Karpas-422 (cell line): ENCODE measurements around the gene RPL37. TPM values are rescaled to one million over a fixed set of nuclear protein-coding genes. Genes with fewer than 3 reads are reported as not detected.
A peak's percentile ranks its signal among the peaks of the same experiment; 100 is the strongest.

ENCODE experiments used
- DNase-seq: peaks from one replicate; pipeline ENCODE4 v3.0.0-alpha.2; 2015
- H2AFZ ChIP-seq: fragments of 200-600 bp; sonication (generic); 2 replicates; pipeline ENCODE4 v1.6.1; 2014; ENCODE audit warnings: antibody characterized with exemption, low read length, mixed read lengths
- H3K27ac ChIP-seq: fragments of 200-600 bp; sonication (generic); 2 replicates; pipeline ENCODE4 v1.5.1; 2014; ENCODE audit warnings: mild to moderate bottlenecking, low read length, moderate library complexity
- H3K27me3 ChIP-seq: fragments of 200-600 bp; sonication (generic); 2 replicates; pipeline ENCODE4 v1.6.1; 2014; ENCODE audit warnings: low read length, mixed read lengths
- H3K36me3 ChIP-seq: fragments of 200-600 bp; sonication (generic); 2 replicates; pipeline ENCODE4 v1.6.1; 2014; ENCODE audit warnings: low read length, mixed read lengths; ENCODE audit not compliant: insufficient read depth
- H3K4me1 ChIP-seq: fragments of 200-600 bp; sonication (generic); 2 replicates; pipeline ENCODE4 v1.6.1; 2014; ENCODE audit warnings: mild to moderate bottlenecking, low read length, mixed read lengths
- H3K4me2 ChIP-seq: fragments of 200-600 bp; sonication (generic); 2 replicates; pipeline ENCODE4 v1.6.1; 2014; ENCODE audit warnings: low read length, low read depth, mild to moderate bottlenecking; ENCODE audit not compliant: poor library complexity, severe bottlenecking
- H3K4me3 ChIP-seq: fragments of 200-600 bp; sonication (generic); 2 replicates; pipeline ENCODE4 v1.5.1; 2014; ENCODE audit warnings: mild to moderate bottlenecking, antibody characterized with exemption, low read length, mixed read lengths
- H3K79me2 ChIP-seq: fragments of 200-600 bp; sonication (generic); 2 replicates; pipeline ENCODE4 v1.6.1; 2014; ENCODE audit warnings: mild to moderate bottlenecking, low read length, mixed read lengths
- H3K9ac ChIP-seq: fragments of 200-600 bp; sonication (generic); 2 replicates; pipeline ENCODE4 v1.6.0; 2014; ENCODE audit warnings: low read length
- H3K9me2 ChIP-seq: fragments of 200-600 bp; sonication (generic), shearing (Covaris generic); replicated peaks from 2 replicates; pipeline ENCODE4 v1.6.0; 2014; ENCODE audit warnings: mild to moderate bottlenecking, low read length, moderate library complexity; ENCODE audit not compliant: insufficient read depth
- H3K9me3 ChIP-seq: fragments of 300-700, 200-600 bp; sonication (generic); 2 replicates; pipeline ENCODE4 v1.6.1; 2014; ENCODE audit warnings: low read length, mixed read lengths
- H4K20me1 ChIP-seq: fragments of 200-600 bp; sonication (generic); 2 replicates; pipeline ENCODE4 v1.6.1; 2014; ENCODE audit warnings: mild to moderate bottlenecking, antibody characterized with exemption, low read length, low read depth; ENCODE audit not compliant: insufficient read depth
- total RNA-seq: library from RNA; depleted of rRNA; stranded (reverse); fragments of >200 nt; shearing (Covaris generic); gene quantifications from 2 replicates; pipeline ENCODE4 v1.2.3, GENCODE V29; 2014; ENCODE audit warnings: low replicate concordance

RPL37 gene
- total RNA-seq, 1 experiment from 2014 or later: 3,939 TPM

GRCh38 chr5:40813698-40814281 is 21.2 kb downstream of the RPL37 start:
- H3K36me3 ChIP-seq: no peaks in the 10 kb centered on the region
- no peak overlapping the region for H2AFZ ChIP-seq
- no peak overlapping the region for H3K27ac ChIP-seq
- H3K79me2 ChIP-seq: no peaks in the 10 kb centered on the region
- H3K9ac ChIP-seq: no peak overlapping the region
- no peaks in the 10 kb centered on the region for H3K9me2 ChIP-seq
- H3K4me3 ChIP-seq: no peak overlapping the region
- no peaks in the 10 kb centered on the region for H3K9me3 ChIP-seq
- no peaks in the 10 kb centered on the region for H3K27me3 ChIP-seq
- H3K4me2 ChIP-seq: no peak overlapping the region
- H3K4me1 ChIP-seq: no peaks in the 10 kb centered on the region
- H4K20me1 ChIP-seq: no peaks in the 10 kb centered on the region
- DNase-seq: no peak

GRCh38 chr5:40812125-40812524 is 22.9 kb downstream of the RPL37 start:
- Histone ChIP-seq H3K9me2 (no peaks in the 10 kb centered on the region), H3K9ac (no peak overlapping the region), H3K4me3 (no peak overlapping the region), H3K4me1 (no peaks in the 10 kb centered on the region), H3K4me2 (no peak overlapping the region), H3K79me2 (no peaks in the 10 kb centered on the region), H2AFZ (no peak overlapping the region), H3K27me3 (no peaks in the 10 kb centered on the region), H3K36me3 (no peaks in the 10 kb centered on the region), H3K9me3 (no peaks in the 10 kb centered on the region), H3K27ac (no peak overlapping the region), H4K20me1 (no peaks in the 10 kb centered on the region)
- DNase-seq: no peak

DNA sequence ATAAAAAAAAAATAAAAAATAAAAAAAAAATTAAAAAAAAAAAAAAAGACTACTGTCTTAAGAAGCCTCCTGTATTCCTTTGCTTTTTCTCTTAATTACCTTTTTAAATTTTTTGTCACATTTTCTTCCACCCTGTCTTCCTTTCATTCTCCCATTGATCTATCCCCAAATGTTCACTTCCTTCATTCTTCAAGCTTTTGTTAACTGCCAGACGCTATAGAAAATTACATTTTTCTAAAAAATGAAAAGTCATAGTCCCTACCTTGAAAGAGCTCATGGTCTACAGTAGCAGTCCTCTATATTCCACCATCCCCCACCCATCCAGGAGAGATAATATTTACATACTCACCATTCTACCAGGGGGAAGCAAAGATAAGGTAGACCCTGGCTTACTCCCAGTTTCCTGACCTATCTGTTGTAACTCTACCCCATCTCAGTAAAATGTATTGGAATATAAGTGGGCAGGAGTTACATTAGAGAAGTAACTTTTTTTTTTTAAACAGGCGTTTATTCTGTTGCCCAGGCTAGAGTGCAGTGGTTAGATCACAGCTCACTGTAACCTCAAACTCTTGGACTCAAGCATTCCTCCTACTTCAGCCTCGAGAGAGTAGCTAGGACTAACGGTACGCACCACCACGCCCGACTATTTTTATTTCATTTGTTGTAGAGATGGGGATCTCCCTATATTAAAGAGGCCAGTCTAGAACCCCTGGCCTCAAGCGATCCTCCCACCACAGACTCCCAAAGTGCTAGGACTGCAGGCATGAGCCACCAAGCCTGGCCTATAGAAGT is 33.1 kb downstream of the RPL37 start:
- Histone ChIP-seq H3K4me1 (peaks cover 15% of the 10 kb centered on the region), H4K20me1 (no peaks in the 10 kb centered on the region), H3K27ac (no peak overlapping the region), H3K9me3 (no peaks in the 10 kb centered on the region), H3K9ac (no peak overlapping the region), H3K79me2 (peaks cover 10% of the 10 kb centered on the region), H3K9me2 (no peaks in the 10 kb centered on the region), H3K36me3 (no peaks in the 10 kb centered on the region), H3K4me3 (no peak overlapping the region), H2AFZ (no peak overlapping the region), H3K4me2 (no peak overlapping the region), H3K27me3 (no peaks in the 10 kb centered on the region)
- DNase-seq: no peak

- H3K79me2 ChIP-seq: peaks cover 37% of the 10 kb centered on the region
- peak overlapping the region; percentile 97 for H3K4me3 ChIP-seq
- H3K27ac ChIP-seq: no peak overlapping the region
Measured at GRCh38 chr5:40799258-40799657, 35.8 kb downstream of the RPL37 start.

DNA sequence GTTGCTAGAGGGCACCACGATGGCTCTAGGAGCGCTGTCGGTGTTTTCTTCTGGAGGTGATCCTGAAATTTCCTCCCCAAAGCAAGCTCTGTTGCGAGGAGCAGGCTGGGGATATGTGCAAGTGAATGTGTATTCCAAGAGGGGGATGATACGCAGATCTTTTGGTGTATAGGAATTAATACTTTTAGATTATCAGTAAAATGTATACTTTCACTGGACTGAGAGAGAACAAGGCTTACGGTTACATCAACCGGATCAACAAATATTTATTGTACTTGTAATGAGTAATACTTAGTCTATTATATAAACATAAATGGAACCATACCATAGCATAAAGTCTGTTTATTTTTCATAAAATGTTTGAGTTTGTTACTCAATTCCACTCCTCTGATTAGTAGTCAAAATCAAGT is 36.2 kb downstream of the RPL37 start:
- Histone ChIP-seq H2AFZ (peak overlapping the region; percentile 100), H3K79me2 (peaks cover 41% of the 10 kb centered on the region), H3K4me1 (peaks cover 24% of the 10 kb centered on the region), H3K9ac (peak overlapping the region; percentile 97), H3K9me2 (no peaks in the 10 kb centered on the region), H4K20me1 (no peaks in the 10 kb centered on the region), H3K4me3 (peak overlapping the region; percentile 97), H3K36me3 (peaks cover 6% of the 10 kb centered on the region), H3K27ac (no peak overlapping the region), H3K27me3 (no peaks in the 10 kb centered on the region), H3K9me3 (no peaks in the 10 kb centered on the region), H3K4me2 (peak overlapping the region; percentile 84)
- no peak for DNase-seq

More at GRCh38 chr5:40799258-40799657, 35.8 kb downstream of the RPL37 start:
- no peaks in the 10 kb centered on the region for H3K9me2 ChIP-seq
- no peak overlapping the region for H2AFZ ChIP-seq
- no peaks in the 10 kb centered on the region for H4K20me1 ChIP-seq
- H3K36me3 ChIP-seq: peaks cover 6% of the 10 kb centered on the region
- peak overlapping the region; percentile 97 for H3K9ac ChIP-seq
- H3K4me2 ChIP-seq: peak overlapping the region; percentile 84
- no peak for DNase-seq
- H3K4me1 ChIP-seq: peaks cover 24% of the 10 kb centered on the region
- H3K9me3 ChIP-seq: no peaks in the 10 kb centered on the region
- no peaks in the 10 kb centered on the region for H3K27me3 ChIP-seq

DNA sequence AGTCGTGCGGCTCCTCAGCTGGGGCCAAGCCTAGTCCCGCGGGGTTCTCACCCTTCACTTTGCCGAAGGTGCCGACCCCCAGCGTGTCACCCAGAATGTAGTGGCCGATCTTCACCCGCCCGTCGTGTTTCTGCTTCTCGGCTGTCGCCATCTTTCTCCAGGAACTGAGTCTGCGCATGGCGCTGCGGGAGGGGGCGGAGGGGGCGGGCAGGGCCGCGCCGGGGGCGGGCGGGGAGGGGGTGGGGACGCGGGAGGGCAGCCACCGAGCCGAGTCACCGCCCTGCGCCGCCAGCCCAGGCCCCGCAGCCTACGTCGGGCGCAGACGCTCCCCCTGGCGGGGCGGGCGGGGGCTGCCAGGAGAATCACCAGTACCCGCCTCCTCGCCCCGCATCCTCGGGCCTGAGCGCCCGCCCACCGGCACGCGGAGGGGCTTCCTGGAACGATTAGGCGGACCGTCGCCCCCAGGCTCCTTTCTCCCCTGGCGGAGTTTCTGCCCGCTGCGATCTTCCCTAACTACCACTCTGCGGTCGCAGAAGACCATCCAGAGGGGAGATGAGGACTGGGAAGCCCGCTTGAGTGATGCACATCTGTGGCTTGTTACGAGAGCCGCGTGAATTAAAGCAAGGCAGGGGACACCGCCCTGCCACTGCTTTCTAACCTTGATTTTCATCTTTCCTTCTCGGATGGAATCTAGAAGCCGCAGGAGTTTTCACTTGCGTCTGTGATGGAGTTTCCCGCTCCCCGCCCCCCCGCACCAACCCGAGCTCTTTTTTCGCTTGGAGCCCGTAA is 36.8 kb downstream of the RPL37 start, which contains the start of gene PRKAA1:
TSS of gene PRKAA1 (minus strand) at position 363 of the 789 bp plus-strand sequence. CDS start at position 178, 185 bp downstream.
- no peaks in the 10 kb centered on the region for H3K27me3 ChIP-seq
- peak within 1 kb of the TSS; percentile 97 for H3K9ac ChIP-seq
- peaks cover 47% of the 10 kb centered on the region for H3K79me2 ChIP-seq
- DNase-seq: peak; percentile 96
- H3K36me3 ChIP-seq: peaks cover 7% of the 10 kb centered on the region
- no peaks in the 10 kb centered on the region for H4K20me1 ChIP-seq
- H3K4me2 ChIP-seq: peak within 1 kb of the TSS; percentile 88
- peaks cover 24% of the 10 kb centered on the region for H3K4me1 ChIP-seq
- peak within 1 kb of the TSS; percentile 97 for H3K4me3 ChIP-seq
- no peaks in the 10 kb centered on the region for H3K9me3 ChIP-seq
- H3K9me2 ChIP-seq: no peaks in the 10 kb centered on the region
- peak within 1 kb of the TSS; percentile 83 for H3K27ac ChIP-seq
- H2AFZ ChIP-seq: peak within 1 kb of the TSS; percentile 100

GRCh38 chr5:40797273-40798011 is 37.6 kb downstream of the RPL37 start:
- peak overlapping the region; percentile 88 for H3K4me2 ChIP-seq
- H3K4me3 ChIP-seq: peak overlapping the region; percentile 82
- no peaks in the 10 kb centered on the region for H3K9me2 ChIP-seq
- peak overlapping the region; percentile 83 for H3K27ac ChIP-seq
- H3K4me1 ChIP-seq: peaks cover 24% of the 10 kb centered on the region
- peak overlapping the region; percentile 97 for H3K9ac ChIP-seq
- H3K79me2 ChIP-seq: peaks cover 55% of the 10 kb centered on the region
- no peaks in the 10 kb centered on the region for H4K20me1 ChIP-seq
- no peaks in the 10 kb centered on the region for H3K9me3 ChIP-seq
- peaks cover 8% of the 10 kb centered on the region for H3K36me3 ChIP-seq
- no peak overlapping the region for H2AFZ ChIP-seq
- H3K27me3 ChIP-seq: no peaks in the 10 kb centered on the region
- DNase-seq: peak; percentile 89
